Stimulated activated CD8-positive, alpha-beta memory T cell treated with anti-CD3 and anti-CD28 coated beads, Interleukin-7, amount 100 ng/mL, for 1 hour (primary cell): Measurements from ENCODE around the gene C12orf60.

ENCODE experiments used
- DNase-seq, 2 donors: peaks; one replicate each; pipeline ENCODE4 v3.0.0-alpha.2; 2020; ENCODE audit warnings: low read depth in 2 of 2

C12orf60 gene

GRCh38 chr12:14776236-14776961 lies 27.1 kb upstream of the C12orf60 start:
- no peak for DNase-seq

- DNase-seq = no peak
Measured at GRCh38 chr12:14777271-14777670, 26.2 kb upstream of the C12orf60 start.

GRCh38 chr12:14779834-14780233 lies 23.6 kb upstream of the C12orf60 start:
- DNase-seq = no peak

- DNase-seq = no peak
Measured at GRCh38 chr12:14780859-14781258, 22.6 kb upstream of the C12orf60 start.

GRCh38 chr12:14781563-14781962 lies 21.9 kb upstream of the C12orf60 start:
- no peak for DNase-seq

- DNase-seq = no peak
Measured at GRCh38 chr12:14782756-14783155, 20.7 kb upstream of the C12orf60 start.

- no peak for DNase-seq
Measured at GRCh38 chr12:14784471-14784870, 19.0 kb upstream of the C12orf60 start.

GRCh38 chr12:14785568-14785967 lies 17.9 kb upstream of the C12orf60 start:
- DNase-seq = no peak

- DNase-seq = no peak
Measured at GRCh38 chr12:14795028-14795448, 8.4 kb upstream of the C12orf60 start.

- no peak for DNase-seq
Measured at GRCh38 chr12:14802247-14802646, 1.2 kb upstream of the C12orf60 start.

- DNase-seq = no peak
Measured at GRCh38 chr12:14802721-14803010, 804 bp upstream of the C12orf60 start.

GRCh38 chr12:14803830-14804160 lies 325 bp downstream of the C12orf60 start:
- DNase-seq = no peak

GRCh38 chr12:14810167-14810952 lies 6.9 kb downstream of the C12orf60 start:
- no peak for DNase-seq

GRCh38 chr12:14810953-14811483 lies 7.5 kb downstream of the C12orf60 start:
- no peak for DNase-seq

GRCh38 chr12:14811486-14811885 lies 8.0 kb downstream of the C12orf60 start:
- DNase-seq = no peak

- no peak for DNase-seq
Measured at GRCh38 chr12:14814014-14814413, 10.5 kb downstream of the C12orf60 start, which contains the start of gene SMCO3. Gene SMCO3, minus strand, starts transcription at chr12:14814182. Its CDS starts 7,502 bp downstream, at chr12:14806680.

GRCh38 chr12:14824012-14824634 lies 20.7 kb downstream of the C12orf60 start:
- DNase-seq = no peak

- DNase-seq = no peak
Measured at GRCh38 chr12:14825256-14825655, 21.8 kb downstream of the C12orf60 start.

- no peak for DNase-seq
Measured at GRCh38 chr12:14826491-14826890, 23.0 kb downstream of the C12orf60 start.

- DNase-seq = no peak
Measured at GRCh38 chr12:14827043-14827442, 23.6 kb downstream of the C12orf60 start.

- DNase-seq = no peak
Measured at GRCh38 chr12:14828892-14829291, 25.4 kb downstream of the C12orf60 start.

GRCh38 chr12:14833336-14833735 lies 29.9 kb downstream of the C12orf60 start:
- no peak for DNase-seq

- DNase-seq = no peak
Measured at GRCh38 chr12:14833952-14834351, 30.5 kb downstream of the C12orf60 start.
